ENCODE data around the gene OR10H4. TPM values are rescaled to one million over a fixed set of nuclear protein-coding genes. Genes with fewer than 3 reads are reported as not detected.

OR10H4 gene
- total RNA-seq, 2 experiments from 2014 or later = not detected

Other genes with a start within 250 kb of the OR10H4 start
- gene OR10H2, start 221.0 kb upstream of the OR10H4 start, total RNA-seq = not detected
- not detected for gene OR10H3, start 211.0 kb upstream of the OR10H4 start, total RNA-seq
- gene OR10H5, start 161.3 kb upstream of the OR10H4 start, total RNA-seq = not detected
- not detected for gene OR10H1, start 133.3 kb upstream of the OR10H4 start, total RNA-seq
- not detected for gene CYP4F2, start 50.9 kb upstream of the OR10H4 start, total RNA-seq
- gene CYP4F11, start 14.5 kb upstream of the OR10H4 start, total RNA-seq = not detected
- gene TPM4, start 127.5 kb downstream of the OR10H4 start, total RNA-seq = 100 to 1,000 TPM; 491 to 493 TPM
- gene RAB8A, start 162.9 kb downstream of the OR10H4 start, total RNA-seq = 100 to 1,000 TPM; 204 to 271 TPM
- 100 to 1,000 TPM; 181 to 199 TPM for gene HSH2D, start 194.7 kb downstream of the OR10H4 start, total RNA-seq
- not detected for gene CIB3, start 224.5 kb downstream of the OR10H4 start, total RNA-seq
- 10 to 100 TPM; 64.6 to 72.0 TPM for gene FAM32A, start 236.4 kb downstream of the OR10H4 start, total RNA-seq
- gene AP1M1, start 248.9 kb downstream of the OR10H4 start, total RNA-seq = 100 to 1,000 TPM; 144 to 154 TPM